Activated CD8-positive, alpha-beta memory T cell treated with anti-CD3 and anti-CD28 coated beads, Interleukin-2, amount 50 U/mL, for 1 hour (primary cell): ENCODE data around the gene GHDC.
"Not testable (repeated sequence)": the region's sequence is repeated elsewhere in the genome, so short reads cannot be mapped to it uniquely, and the experiment has no call there.

Experiments used
- DNase-seq: peaks from one replicate; pipeline ENCODE4 v3.0.0-alpha.2; 2020; ENCODE audit errors: extremely low read depth

GHDC gene

GRCh38 chr17:42155614-42156045 is 38.7 kb downstream of the GHDC start:
- no peak for DNase-seq

GRCh38 chr17:42153919-42154742 is 40.2 kb downstream of the GHDC start:
- no peak for DNase-seq

GRCh38 chr17:42146911-42147607 is 47.2 kb downstream of the GHDC start:
- DNase-seq = no peak

GRCh38 chr17:42143138-42143537 is 51.2 kb downstream of the GHDC start:
- not testable (repeated sequence) for DNase-seq

GRCh38 chr17:42142371-42142896 is 51.9 kb downstream of the GHDC start:
- no peak for DNase-seq

GRCh38 chr17:42141382-42141781 is 52.9 kb downstream of the GHDC start:
- no peak for DNase-seq

GRCh38 chr17:42140690-42141089 is 53.6 kb downstream of the GHDC start:
- not testable (repeated sequence) for DNase-seq
